Ovary (tissue), 9 donors: ENCODE data around the gene NUP133. TPM values are rescaled to one million over a fixed set of nuclear protein-coding genes. Genes with fewer than 3 reads are reported as not detected.

Experiments used
- DNase-seq, 5 donors: peaks; one replicate each; pipeline ENCODE4 v3.0.0-alpha.2; 2019 to 2020
- H3K27ac ChIP-seq, 2 donors: fragments of 200-600 bp; one replicate each; pipeline versions ENCODE4 v1.5.1 to v1.8.0; 2019 to 2022
- H3K27me3 ChIP-seq: fragments of 200-600 bp; one replicate; pipeline ENCODE4 v1.8.0; 2022
- H3K36me3 ChIP-seq: fragments of 200-600 bp; sonication (generic); one replicate; pipeline ENCODE4 v1.5.1; 2019
- H3K4me1 ChIP-seq: one replicate; pipeline ENCODE4 v1.8.1; 2013; ENCODE audit warnings: mild to moderate bottlenecking, moderate library complexity; ENCODE audit not compliant: insufficient read depth
- H3K4me3 ChIP-seq: fragments of 200-600 bp; sonication (generic); one replicate; pipeline ENCODE4 v1.5.1; 2017
- H3K9me3 ChIP-seq, 2 donors: fragments of 200-600 bp in 1 of 2; sonication (generic) in 1 of 2; one replicate each; pipeline versions ENCODE4 v1.5.1 to v1.8.1; 2013 to 2019; ENCODE audit warnings: mild to moderate bottlenecking in 1 of 2, moderate library complexity in 1 of 2
- EP300 ChIP-seq: sonication (generic); formaldehyde crosslinking; IDR thresholded peaks from one replicate; pipeline ENCODE4 v1.6.1; 2017; ENCODE audit warnings: antibody characterized with exemption
- POLR2A ChIP-seq: fragments of 450-650 bp; IDR thresholded peaks from one replicate; pipeline ENCODE4 v1.6.1; 2017; ENCODE audit warnings: antibody characterized with exemption, mild to moderate bottlenecking, moderate library complexity
- WGBS, 3 donors: extraction: QIAGEN DNeasy Blood & Tissue Kit in 1 of 3; methylation state at CpG; one replicate each; pipeline versions ENCODE4 v1.1.5 to v1.1.7; 2013 to 2017; 5-methylcytosine and 5-hydroxymethylcytosine counted together
- intact Hi-C, 4 donors: fragments of 100-400 bp; cut with DNase I; formaldehyde crosslinking; loops; one replicate each; pipeline versions ENCODE4 v1.11.0 to v1.15.1; 2022 to 2023
- polyA plus RNA-seq, 2 donors: library from polyadenylated mRNA; stranded (reverse); fragments of 200-250 nt in 1 of 2; fragments of 350-450 nt in 1 of 2; fragmentation: Illumina TruSeq in 1 of 2; extraction: RNeasy Lipid Tissue Mini Kit (QIAGEN cat#74804) in 1 of 2; gene quantifications; one replicate each; pipeline ENCODE4 v1.2.3, GENCODE V29; 2013 to 2014
- total RNA-seq, 7 donors: library from RNA; depleted of rRNA in 2 of 7; stranded (reverse); fragments of >200 nt in 2 of 7; fragmentation: NEBNext Ultra II Directional in 3 of 7; extraction: Animal tissue kit (Norgen Biotek cat#: 25700) in 3 of 7; gene quantifications; one replicate each; pipeline versions ENCODE4 v1.1.0 to v1.2.4, GENCODE V29; 2016 to 2023
- TF ChIP-seq, protein P1 (sequence below), 3 donors: fragments of 450-650 bp in 2 of 3; fragments of 200-600 bp in 1 of 3; IDR thresholded peaks; one replicate each; pipeline versions ENCODE4 v1.5.1 to v1.8.0; 2016 to 2022; ENCODE audit warnings: antibody characterized with exemption in 3 of 3, mild to moderate bottlenecking in 1 of 3
- donor health status: DM: no; HTN: no; CAD: no; lungs with moderate emphysema.
- donor health status: DM: no; HTN: no; CAD: no.
- donor health status: Bipolar disorder and iron deficiency.
- donor health status: DM: yes; HTN: yes; CAD: no.
- donor health status: DM: no; HTN: no; CAD: no.
- donor health status: DM: yes; HTN: yes; CAD: no.

The NUP133 gene
- total and polyA plus RNA-seq, 9 donors = 15.3 to 49.2 (median 40.6) TPM

DNA sequence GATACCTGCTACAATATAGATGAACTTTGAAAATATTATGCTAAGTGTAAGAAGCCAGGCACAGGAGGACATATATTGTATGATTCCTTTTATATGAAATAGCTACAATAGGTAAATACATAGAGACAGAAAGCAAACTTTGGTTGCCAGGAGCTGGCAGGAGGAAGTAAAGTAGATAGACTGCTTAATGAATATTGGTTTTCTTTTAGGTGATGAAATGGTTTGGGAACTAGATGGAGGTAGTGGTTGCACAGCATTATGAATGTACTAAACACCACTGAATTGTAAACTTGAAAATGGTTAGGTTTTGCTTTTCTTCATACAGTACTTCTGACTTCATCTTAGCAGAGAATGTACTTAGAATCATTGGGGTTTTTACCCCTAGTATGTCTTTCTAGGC, 28.8 kb upstream of the NUP133 start:
- TF ChIP-seq, protein P1, sequence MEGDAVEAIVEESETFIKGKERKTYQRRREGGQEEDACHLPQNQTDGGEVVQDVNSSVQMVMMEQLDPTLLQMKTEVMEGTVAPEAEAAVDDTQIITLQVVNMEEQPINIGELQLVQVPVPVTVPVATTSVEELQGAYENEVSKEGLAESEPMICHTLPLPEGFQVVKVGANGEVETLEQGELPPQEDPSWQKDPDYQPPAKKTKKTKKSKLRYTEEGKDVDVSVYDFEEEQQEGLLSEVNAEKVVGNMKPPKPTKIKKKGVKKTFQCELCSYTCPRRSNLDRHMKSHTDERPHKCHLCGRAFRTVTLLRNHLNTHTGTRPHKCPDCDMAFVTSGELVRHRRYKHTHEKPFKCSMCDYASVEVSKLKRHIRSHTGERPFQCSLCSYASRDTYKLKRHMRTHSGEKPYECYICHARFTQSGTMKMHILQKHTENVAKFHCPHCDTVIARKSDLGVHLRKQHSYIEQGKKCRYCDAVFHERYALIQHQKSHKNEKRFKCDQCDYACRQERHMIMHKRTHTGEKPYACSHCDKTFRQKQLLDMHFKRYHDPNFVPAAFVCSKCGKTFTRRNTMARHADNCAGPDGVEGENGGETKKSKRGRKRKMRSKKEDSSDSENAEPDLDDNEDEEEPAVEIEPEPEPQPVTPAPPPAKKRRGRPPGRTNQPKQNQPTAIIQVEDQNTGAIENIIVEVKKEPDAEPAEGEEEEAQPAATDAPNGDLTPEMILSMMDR (IDR thresholded peaks at IDR 0.05) = no peak
- TF ChIP-seq POLR2A = no peak
- no peak for TF ChIP-seq EP300
- no peaks in the 10 kb centered on the region for H3K4me1 ChIP-seq
- no peak overlapping the region for H3K27ac ChIP-seq
- no peaks in the 10 kb centered on the region for H3K9me3 ChIP-seq
- H3K36me3 ChIP-seq = no peaks in the 10 kb centered on the region
- intact Hi-C loops = no loop called here
- H3K27me3 ChIP-seq = no peaks in the 10 kb centered on the region
- no peak for DNase-seq
- no peak overlapping the region for H3K4me3 ChIP-seq

DNA sequence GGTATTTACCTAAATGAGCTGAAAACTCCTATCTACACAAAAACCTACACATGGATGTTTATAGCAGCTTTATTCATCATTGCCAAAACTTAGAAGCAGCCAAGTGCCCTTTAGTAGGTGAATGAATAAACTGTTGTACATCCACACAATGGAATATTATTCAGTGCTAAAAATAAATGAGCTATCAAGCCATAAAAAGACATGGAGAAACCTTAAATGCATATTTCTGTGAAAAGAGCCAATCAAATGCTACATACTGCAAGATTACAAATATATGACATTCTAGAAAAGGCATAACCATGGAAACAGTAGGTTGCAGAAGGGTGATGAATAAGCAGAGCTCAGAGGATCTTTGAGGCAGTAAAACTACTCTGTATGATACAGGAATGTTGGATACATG, 27.1 kb upstream of the NUP133 start:
- H3K27me3 ChIP-seq = no peaks in the 10 kb centered on the region
- intact Hi-C loops = no loop called here
- no peaks in the 10 kb centered on the region for H3K4me1 ChIP-seq
- TF ChIP-seq EP300 = no peak
- TF ChIP-seq POLR2A = no peak
- TF ChIP-seq, protein P1 (IDR thresholded peaks at IDR 0.05) = no peak
- H3K9me3 ChIP-seq = no peaks in the 10 kb centered on the region
- no peak overlapping the region for H3K4me3 ChIP-seq
- H3K36me3 ChIP-seq = no peaks in the 10 kb centered on the region
- no peak overlapping the region for H3K27ac ChIP-seq
- DNase-seq = no peak

DNA sequence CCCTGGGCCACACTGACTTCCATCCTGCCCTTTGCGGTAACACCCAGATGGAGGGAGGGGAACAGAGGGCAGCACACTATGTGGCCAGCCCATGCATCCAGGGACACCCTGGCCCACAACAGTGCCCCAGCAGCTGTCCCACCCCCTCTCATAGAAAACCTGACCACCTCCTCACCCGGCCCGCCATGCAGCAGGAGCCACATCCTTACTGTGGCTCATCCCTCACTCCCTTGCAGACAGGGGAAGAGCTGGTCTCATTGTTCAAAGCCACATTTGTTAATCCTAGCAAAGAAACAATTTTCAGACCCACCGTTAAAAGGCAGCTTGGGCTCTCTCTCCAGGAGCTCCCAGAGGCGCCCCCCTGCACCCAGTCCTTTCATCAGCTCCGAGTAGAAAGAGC, 23.2 kb upstream of the NUP133 start:
- no peaks in the 10 kb centered on the region for H3K9me3 ChIP-seq
- no peaks in the 10 kb centered on the region for H3K27me3 ChIP-seq
- no peaks in the 10 kb centered on the region for H3K4me1 ChIP-seq
- no peak for DNase-seq
- H3K4me3 ChIP-seq = no peak overlapping the region
- TF ChIP-seq EP300 = no peak
- TF ChIP-seq POLR2A = no peak
- TF ChIP-seq, protein P1 (IDR thresholded peaks at IDR 0.05) = no peak
- H3K27ac ChIP-seq = no peak overlapping the region
- intact Hi-C loops = no loop called here
- WGBS, 3 donors = 93 to 98% (median 93%) methylated on average over 6 of the region's 6 CpGs
- H3K36me3 ChIP-seq = no peaks in the 10 kb centered on the region

DNA sequence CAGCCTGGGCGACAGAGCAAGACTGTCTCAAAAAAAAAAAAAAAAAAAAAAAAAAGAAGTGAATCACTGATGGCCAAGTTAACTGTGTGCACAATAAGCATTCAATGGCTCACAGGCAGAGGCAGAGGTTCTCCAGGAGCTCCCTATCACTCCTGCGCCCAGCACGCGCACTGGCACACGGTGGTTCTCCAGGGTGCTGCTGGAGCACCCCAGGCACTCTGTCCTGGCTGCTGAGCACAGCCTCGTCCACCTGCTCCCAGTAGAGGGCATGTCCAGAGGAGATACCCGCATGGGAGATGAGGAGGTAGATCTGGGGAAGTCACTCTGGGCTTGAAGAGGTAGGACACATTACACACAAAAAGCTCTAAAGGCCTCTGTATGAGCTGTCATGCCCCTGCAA, 21.5 kb upstream of the NUP133 start:
- no peaks in the 10 kb centered on the region for H3K4me1 ChIP-seq
- 92 to 96% (median 94%) methylated on average over 7 of the region's 7 CpGs for WGBS, 3 donors
- no peaks in the 10 kb centered on the region for H3K36me3 ChIP-seq
- no peaks in the 10 kb centered on the region for H3K9me3 ChIP-seq
- TF ChIP-seq EP300 (no peak), POLR2A (no peak)
- TF ChIP-seq, protein P1 (IDR thresholded peaks at IDR 0.05) = no peak
- intact Hi-C loops = no loop called here
- H3K27me3 ChIP-seq = no peaks in the 10 kb centered on the region
- no peak overlapping the region for H3K4me3 ChIP-seq
- no peak overlapping the region for H3K27ac ChIP-seq
- DNase-seq = no peak

DNA sequence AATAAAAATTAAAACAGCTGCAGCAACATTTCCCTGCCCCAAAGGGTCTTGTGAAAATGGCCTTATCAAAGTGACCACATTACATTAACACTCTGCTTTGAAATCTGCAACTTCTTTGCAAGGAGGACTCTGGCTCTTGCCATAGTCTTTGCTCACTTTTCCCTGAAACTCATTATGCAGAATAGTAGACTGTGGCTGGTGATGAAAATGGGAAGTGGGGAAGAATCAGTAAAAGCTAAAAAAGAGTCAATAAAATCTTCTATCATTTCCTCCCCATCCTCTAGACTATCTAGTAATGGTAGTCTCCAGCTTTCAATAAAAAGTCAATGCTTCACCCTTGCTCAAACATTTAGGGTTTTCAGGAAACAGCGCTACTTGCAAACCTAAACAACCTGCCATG, 18.6 kb upstream of the NUP133 start:
- Histone ChIP-seq H3K27ac (no peak overlapping the region), H3K4me1 (no peaks in the 10 kb centered on the region), H3K4me3 (no peak overlapping the region), H3K27me3 (no peaks in the 10 kb centered on the region), H3K9me3 (no peaks in the 10 kb centered on the region), H3K36me3 (no peaks in the 10 kb centered on the region)
- no peak for DNase-seq
- TF ChIP-seq POLR2A = no peak
- TF ChIP-seq, protein P1 (IDR thresholded peaks at IDR 0.05) = no peak
- no peak for TF ChIP-seq EP300
- intact Hi-C loops = no loop called here
- 94 to 97% (median 96%) methylated on average over 1 of the region's 1 CpG for WGBS, 3 donors
